Measurements from ENCODE around the gene CNN2. TPM values are rescaled to one million over a fixed set of nuclear protein-coding genes. Genes with fewer than 3 reads are reported as not detected.
A peak's percentile ranks its signal among the peaks of the same experiment; 100 is the strongest.

Gene CNN2
- total RNA-seq, 2 donors from 2014 or later, result 426 to 469 TPM

DNA sequence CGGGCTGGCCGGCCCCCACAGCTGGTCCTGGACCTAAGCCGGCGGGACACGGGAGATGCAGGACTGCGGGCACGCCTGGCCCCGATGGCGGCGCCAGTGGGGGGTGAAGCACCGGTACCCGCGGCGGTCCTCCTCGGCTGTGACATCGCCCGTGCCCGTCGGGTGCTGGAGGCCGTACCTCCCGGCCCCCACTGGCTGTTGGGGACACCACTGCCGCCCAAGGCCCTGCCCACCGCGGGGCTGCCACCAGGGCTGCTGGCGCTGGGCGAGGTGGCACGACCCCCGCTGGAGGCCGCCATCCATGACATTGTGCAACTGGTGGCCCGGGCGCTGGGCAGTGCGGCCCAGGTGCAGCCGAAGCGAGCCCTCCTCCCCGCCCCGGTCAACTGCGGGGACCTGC, 23.1 kb upstream of the CNN2 start:
- WGBS, 2 experiments (ENCODE audit: insufficient coverage in 1 of 2, insufficient read length in 1 of 2), result 92 to 93% methylated on average over 21 to 37 of the region's 37 CpGs
- Histone ChIP-seq H3K27me3 (ENCODE audit: control insufficient read depth, insufficient read depth, low read length, poor library complexity, severe bottlenecking) (peaks cover 32% of the 10 kb centered on the region), H3K9ac (ENCODE audit: extremely low read depth, low read length, poor library complexity, severe bottlenecking) (no peak overlapping the region), H3K9me3 (ENCODE audit: control insufficient read depth, low read length) (no peaks in the 10 kb centered on the region), H3K27ac (ENCODE audit: low read depth, low read length) (no peak overlapping the region), H3K4me3 (ENCODE audit: low read length) (no peak overlapping the region), H3K36me3 (ENCODE audit: control insufficient read depth, insufficient read depth, low read length) (no peaks in the 10 kb centered on the region), H3K4me1 (ENCODE audit: control insufficient read depth, insufficient read depth, low read length) (no peaks in the 10 kb centered on the region)
- Mint-ChIP-seq H3K27ac (no peak overlapping the region), H3K27me3 (ENCODE audit: insufficient read depth) (peaks cover 31% of the 10 kb centered on the region), H3K4me3 (no peak overlapping the region), H3K36me3 (ENCODE audit: low read depth) (peaks cover 9% of the 10 kb centered on the region), H3K4me1 (no peaks in the 10 kb centered on the region), H3K9me3 (peaks cover 8% of the 10 kb centered on the region)
- DNase-seq, result no peak
- TF ChIP-seq, protein P1, sequence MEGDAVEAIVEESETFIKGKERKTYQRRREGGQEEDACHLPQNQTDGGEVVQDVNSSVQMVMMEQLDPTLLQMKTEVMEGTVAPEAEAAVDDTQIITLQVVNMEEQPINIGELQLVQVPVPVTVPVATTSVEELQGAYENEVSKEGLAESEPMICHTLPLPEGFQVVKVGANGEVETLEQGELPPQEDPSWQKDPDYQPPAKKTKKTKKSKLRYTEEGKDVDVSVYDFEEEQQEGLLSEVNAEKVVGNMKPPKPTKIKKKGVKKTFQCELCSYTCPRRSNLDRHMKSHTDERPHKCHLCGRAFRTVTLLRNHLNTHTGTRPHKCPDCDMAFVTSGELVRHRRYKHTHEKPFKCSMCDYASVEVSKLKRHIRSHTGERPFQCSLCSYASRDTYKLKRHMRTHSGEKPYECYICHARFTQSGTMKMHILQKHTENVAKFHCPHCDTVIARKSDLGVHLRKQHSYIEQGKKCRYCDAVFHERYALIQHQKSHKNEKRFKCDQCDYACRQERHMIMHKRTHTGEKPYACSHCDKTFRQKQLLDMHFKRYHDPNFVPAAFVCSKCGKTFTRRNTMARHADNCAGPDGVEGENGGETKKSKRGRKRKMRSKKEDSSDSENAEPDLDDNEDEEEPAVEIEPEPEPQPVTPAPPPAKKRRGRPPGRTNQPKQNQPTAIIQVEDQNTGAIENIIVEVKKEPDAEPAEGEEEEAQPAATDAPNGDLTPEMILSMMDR (conservative IDR thresholded peaks at IDR 0.05), result no peak

GRCh38 chr19:1004204-1004802, 22.1 kb upstream of the CNN2 start:
- no peak overlapping the region for H3K9ac ChIP-seq (ENCODE audit: extremely low read depth, low read length, poor library complexity, severe bottlenecking)
- H3K4me1 ChIP-seq (ENCODE audit: control insufficient read depth, insufficient read depth, low read length), result no peaks in the 10 kb centered on the region
- no peaks in the 10 kb centered on the region for H3K36me3 ChIP-seq (ENCODE audit: control insufficient read depth, insufficient read depth, low read length)
- H3K9me3 Mint-ChIP-seq, result peaks cover 8% of the 10 kb centered on the region
- H3K27ac ChIP-seq (ENCODE audit: low read depth, low read length), result no peak overlapping the region
- peaks cover 22% of the 10 kb centered on the region for H3K27me3 ChIP-seq (ENCODE audit: control insufficient read depth, insufficient read depth, low read length, poor library complexity, severe bottlenecking)
- no peaks in the 10 kb centered on the region for H3K4me1 Mint-ChIP-seq
- 90 to 93% methylated on average over 20 to 32 of the region's 32 CpGs for WGBS, 2 experiments (ENCODE audit: insufficient coverage in 1 of 2, insufficient read length in 1 of 2)
- no peak overlapping the region for H3K4me3 ChIP-seq (ENCODE audit: low read length)
- peaks cover 22% of the 10 kb centered on the region for H3K27me3 Mint-ChIP-seq (ENCODE audit: insufficient read depth)
- no peak for DNase-seq
- no peak overlapping the region for H3K27ac Mint-ChIP-seq
- no peak overlapping the region for H3K4me3 Mint-ChIP-seq
- no peaks in the 10 kb centered on the region for H3K9me3 ChIP-seq (ENCODE audit: control insufficient read depth, low read length)
- TF ChIP-seq, protein P1 (conservative IDR thresholded peaks at IDR 0.05), result no peak
- peaks cover 12% of the 10 kb centered on the region for H3K36me3 Mint-ChIP-seq (ENCODE audit: low read depth)

DNA sequence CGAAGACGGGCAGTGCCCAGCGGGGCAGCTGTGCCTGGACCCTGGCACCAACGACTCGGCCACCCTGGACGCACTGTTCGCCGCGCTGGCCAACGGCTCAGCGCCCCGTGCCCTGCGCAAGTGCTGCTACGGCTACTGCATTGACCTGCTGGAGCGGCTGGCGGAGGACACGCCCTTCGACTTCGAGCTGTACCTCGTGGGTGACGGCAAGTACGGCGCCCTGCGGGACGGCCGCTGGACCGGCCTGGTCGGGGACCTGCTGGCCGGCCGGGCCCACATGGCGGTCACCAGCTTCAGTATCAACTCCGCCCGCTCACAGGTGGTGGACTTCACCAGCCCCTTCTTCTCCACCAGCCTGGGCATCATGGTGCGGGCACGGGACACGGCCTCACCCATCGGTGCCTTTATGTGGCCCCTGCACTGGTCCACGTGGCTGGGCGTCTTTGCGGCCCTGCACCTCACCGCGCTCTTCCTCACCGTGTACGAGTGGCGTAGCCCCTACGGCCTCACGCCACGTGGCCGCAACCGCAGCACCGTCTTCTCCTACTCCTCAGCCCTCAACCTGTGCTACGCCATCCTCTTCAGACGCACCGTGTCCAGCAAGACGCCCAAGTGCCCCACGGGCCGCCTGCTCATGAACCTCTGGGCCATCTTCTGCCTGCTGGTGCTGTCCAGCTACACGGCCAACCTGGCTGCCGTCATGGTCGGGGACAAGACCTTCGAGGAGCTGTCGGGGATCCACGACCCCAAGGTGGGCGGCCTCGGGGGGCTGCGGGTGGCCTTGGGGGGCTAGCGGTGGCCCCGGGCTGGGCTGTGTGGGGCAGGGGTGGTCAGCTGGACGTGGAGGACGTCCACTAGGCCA, 21.4 kb upstream of the CNN2 start:
- Mint-ChIP-seq H3K9me3 (peaks cover 8% of the 10 kb centered on the region), H3K27me3 (ENCODE audit: insufficient read depth) (peaks cover 17% of the 10 kb centered on the region), H3K36me3 (ENCODE audit: low read depth) (peaks cover 12% of the 10 kb centered on the region), H3K27ac (peak overlapping the region; percentile 27), H3K4me1 (no peaks in the 10 kb centered on the region), H3K4me3 (no peak overlapping the region)
- Histone ChIP-seq H3K27me3 (ENCODE audit: control insufficient read depth, insufficient read depth, low read length, poor library complexity, severe bottlenecking) (peaks cover 17% of the 10 kb centered on the region), H3K4me1 (ENCODE audit: control insufficient read depth, insufficient read depth, low read length) (no peaks in the 10 kb centered on the region), H3K4me3 (ENCODE audit: low read length) (no peak overlapping the region), H3K27ac (ENCODE audit: low read depth, low read length) (no peak overlapping the region), H3K9ac (ENCODE audit: extremely low read depth, low read length, poor library complexity, severe bottlenecking) (no peak overlapping the region), H3K9me3 (ENCODE audit: control insufficient read depth, low read length) (no peaks in the 10 kb centered on the region), H3K36me3 (ENCODE audit: control insufficient read depth, insufficient read depth, low read length) (no peaks in the 10 kb centered on the region)
- TF ChIP-seq, protein P1 (conservative IDR thresholded peaks at IDR 0.05), result no peak
- no peak for DNase-seq
- 91 to 93% methylated on average over 33 to 70 of the region's 70 CpGs for WGBS, 2 experiments (ENCODE audit: insufficient coverage in 1 of 2, insufficient read length in 1 of 2)
